Measurements from ENCODE around the gene NEK7.
A peak's percentile ranks its signal among the peaks of the same experiment; 100 is the strongest.
"Not testable (repeated sequence)": the region's sequence is repeated elsewhere in the genome, so short reads cannot be mapped to it uniquely, and the experiment has no call there.

NEK7 gene

DNA sequence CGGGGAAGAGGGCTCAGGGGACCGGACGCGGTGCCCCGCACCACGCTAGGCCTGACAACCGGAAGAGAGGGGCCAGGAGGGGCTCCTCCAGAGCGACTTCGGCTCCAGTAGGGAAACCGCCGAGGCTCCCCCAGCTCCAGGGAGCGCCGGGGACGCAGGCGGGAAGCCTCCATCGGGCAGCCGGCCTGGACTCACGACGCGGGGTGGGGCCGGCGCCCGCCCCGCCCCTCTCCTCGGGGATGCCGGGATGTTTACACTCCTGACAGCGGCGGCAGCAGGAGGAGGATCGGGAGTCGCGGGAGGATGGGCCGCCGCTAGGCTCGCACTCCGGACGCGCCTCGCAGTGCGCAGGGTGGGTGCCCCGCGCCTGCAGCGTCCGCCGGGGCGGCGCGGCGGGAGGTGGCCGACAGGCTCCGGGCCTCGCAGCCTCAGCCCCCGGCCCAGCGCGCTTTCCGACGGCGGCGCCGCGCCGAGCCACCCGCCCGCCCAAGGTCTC, at the start of gene NEK7:
Gene NEK7, plus strand, starts transcription at position 254 of the 496 bp plus-strand sequence. CDS start 75,583 bp downstream, outside the sequence.
- peak; percentile 78 for DNase-seq

GRCh38 chr1:198107091-198107501, 49.7 kb upstream of the NEK7 start:
- no peak for DNase-seq

DNA sequence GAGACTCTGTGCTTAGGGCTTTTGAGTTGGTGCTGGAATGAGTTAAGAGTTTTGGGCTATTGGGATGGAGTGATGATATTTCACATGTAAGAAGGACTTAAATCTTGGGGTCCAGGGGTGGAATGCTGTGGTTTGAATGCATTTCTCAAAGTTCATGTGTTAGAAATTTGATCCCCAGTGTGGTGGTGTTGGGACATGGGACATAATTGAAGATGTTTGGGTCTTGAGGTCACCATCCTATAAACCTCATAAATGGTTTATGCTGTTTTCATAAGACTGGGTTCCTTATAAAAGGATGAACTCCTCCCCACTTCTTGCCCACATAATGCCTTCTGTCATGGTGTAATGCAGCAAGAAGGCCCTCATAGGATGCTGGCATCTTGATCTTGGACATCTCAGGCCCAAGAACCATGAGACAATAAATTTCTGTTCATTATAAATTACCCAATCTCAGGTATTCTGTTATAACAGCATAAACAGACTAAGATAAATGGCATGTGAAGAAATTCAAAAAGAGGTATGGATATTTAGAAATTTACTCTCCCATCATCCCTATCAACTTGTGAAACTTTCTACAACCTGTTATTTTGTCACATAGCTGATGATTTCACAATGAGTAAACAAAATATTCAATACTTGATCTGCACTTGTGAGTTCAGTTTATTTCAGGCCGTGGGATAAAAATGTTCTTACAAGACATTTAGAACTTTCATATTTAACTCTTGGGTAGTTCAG, 48.0 kb upstream of the NEK7 start:
- DNase-seq: no peak

DNA sequence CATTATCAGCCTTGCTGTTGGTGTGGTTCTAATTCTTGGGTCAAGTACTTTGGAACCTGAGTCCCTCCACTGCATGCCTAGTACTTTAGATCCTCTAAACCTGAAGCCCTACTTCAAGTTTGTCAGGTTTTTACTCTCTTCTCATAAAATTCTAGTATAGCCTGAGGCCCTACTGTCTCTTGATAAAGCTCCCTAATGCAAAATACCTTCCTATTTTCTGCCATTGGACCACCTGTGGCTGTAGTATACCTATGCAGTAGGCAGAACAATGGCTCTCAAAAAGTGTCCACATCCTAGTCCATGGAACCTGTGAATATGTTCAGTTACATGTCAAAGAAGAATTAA, 47.5 kb upstream of the NEK7 start:
- no peak for DNase-seq

GRCh38 chr1:198113342-198113750, 43.5 kb upstream of the NEK7 start:
- no peak for DNase-seq

GRCh38 chr1:198116069-198116468, 40.7 kb upstream of the NEK7 start:
- DNase-seq: no peak

DNA sequence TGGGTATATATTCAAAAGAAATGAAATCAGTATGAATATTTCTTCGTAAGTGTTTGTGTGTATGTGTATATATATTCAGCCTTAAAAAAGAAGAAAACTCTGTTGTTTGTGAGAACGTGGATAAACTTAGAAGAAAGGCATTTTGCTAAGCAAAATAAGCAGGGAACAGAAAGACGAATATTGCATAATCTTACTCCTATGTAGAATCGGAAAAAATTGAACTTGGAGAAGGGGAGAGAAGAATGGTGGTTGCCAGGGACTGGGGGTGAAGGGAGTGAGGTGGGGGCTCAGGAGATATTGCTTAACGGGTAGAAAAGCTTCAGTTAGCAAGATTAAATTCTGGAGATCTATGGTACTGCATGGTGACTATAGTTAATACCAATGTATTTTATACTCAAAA, 40.3 kb upstream of the NEK7 start:
- DNase-seq: no peak

GRCh38 chr1:198117267-198117666, 39.5 kb upstream of the NEK7 start:
- no peak for DNase-seq

GRCh38 chr1:198118134-198118533, 38.7 kb upstream of the NEK7 start:
- no peak for DNase-seq

- no peak for DNase-seq
Measured at GRCh38 chr1:198119906-198120305, 36.9 kb upstream of the NEK7 start.

DNA sequence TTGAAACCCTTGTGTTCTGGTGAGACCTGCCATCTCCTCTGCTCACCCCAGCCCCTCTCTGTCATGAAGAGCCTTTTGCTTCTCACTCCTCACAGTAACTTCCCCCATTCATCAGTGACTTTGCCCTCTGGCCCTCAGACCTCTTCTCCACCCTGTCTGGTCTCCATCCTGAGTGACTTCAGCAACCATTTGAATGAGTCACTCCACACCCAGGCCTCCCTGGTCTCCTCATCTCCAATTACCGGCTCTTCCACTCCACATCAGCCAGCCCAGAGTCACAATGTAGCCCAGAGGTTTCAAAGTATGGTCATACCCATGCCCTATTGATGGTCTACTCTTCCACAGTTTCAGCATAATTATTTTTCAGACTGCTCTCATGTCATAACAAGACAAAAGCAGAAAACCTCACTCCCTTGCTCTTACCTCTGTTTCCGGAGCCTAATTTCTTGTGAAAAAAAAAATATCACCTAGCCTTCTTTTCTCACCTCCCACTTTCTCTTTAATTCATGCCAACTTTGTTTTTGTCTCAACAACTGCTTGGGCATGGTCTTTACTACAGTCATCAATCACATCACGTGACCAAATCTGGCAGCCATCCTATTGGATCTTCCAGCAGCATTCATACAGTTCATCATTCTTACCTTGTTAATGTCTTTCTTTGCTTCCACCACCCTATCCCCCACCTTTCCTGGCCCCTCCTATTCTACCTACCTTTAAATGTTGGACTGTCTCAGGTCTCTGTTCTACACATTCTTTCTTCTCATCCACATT, 35.6 kb upstream of the NEK7 start:
- no peak for DNase-seq

DNA sequence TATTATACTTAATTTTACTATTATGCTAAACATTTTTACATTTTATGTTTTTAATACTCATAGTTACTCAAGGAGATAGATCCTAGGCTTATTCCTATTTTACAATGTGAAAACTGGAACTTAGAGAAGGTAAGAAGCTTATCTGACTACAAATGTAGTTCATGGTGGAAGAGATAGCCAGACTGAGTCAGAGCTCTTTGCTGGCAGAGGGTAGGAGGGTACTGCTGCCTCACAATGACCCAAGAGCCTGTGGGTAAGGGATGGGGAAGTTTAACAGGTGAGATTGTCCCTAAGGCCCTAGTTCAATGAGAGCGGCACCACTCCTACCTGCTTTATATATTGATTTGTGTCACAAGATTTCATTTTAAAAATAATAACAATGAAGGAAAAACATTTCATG, 34.1 kb upstream of the NEK7 start:
- DNase-seq: no peak

GRCh38 chr1:198123133-198123532, 33.7 kb upstream of the NEK7 start:
- no peak for DNase-seq

GRCh38 chr1:198124673-198125072, 32.1 kb upstream of the NEK7 start:
- DNase-seq: no peak

GRCh38 chr1:198125995-198126735, 30.6 kb upstream of the NEK7 start:
- no peak for DNase-seq

GRCh38 chr1:198128533-198128932, 28.3 kb upstream of the NEK7 start:
- DNase-seq: no peak

DNA sequence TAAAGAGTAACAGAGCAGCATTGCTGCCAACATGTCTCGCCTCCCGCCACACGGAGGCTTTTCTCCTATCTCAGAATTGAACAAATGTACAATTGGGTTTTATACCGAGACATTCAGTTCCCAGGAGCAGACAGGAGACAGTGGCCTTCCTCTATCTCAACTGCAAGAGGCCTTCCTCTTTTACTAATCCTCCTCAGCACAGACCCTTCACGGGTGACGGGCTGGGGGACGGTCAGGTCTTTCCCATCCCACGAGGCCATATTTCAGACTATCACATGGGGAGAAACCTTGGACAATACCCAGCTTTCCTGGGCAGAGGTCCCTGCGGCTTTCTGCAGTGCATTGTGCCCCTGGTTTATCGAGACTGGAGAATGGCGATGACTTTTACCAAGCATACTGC, 26.7 kb upstream of the NEK7 start:
- not testable (repeated sequence) for DNase-seq

- no peak for DNase-seq
Measured at GRCh38 chr1:198132060-198132781, 24.6 kb upstream of the NEK7 start.

DNA sequence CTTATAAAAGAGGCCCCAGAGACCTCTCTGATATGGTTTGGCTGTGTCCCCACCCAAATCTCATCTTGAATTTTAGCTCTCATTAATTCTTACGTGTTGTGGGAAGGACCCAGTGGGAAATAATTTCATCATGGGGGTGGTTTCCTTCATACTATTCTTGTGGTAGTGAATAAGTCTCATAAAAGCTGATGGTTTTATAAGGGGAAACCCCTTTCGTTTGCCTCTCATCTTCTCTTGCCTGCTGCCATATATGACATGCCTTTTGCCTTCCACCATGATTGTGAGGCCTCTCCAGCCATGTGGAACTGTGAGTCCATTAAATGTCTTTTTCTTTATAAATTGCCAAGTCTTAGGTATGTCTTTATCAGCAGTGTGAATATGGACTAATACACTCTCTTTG, 22.5 kb upstream of the NEK7 start:
- no peak for DNase-seq

- no peak for DNase-seq
Measured at GRCh38 chr1:198135366-198135765, 21.4 kb upstream of the NEK7 start.

DNA sequence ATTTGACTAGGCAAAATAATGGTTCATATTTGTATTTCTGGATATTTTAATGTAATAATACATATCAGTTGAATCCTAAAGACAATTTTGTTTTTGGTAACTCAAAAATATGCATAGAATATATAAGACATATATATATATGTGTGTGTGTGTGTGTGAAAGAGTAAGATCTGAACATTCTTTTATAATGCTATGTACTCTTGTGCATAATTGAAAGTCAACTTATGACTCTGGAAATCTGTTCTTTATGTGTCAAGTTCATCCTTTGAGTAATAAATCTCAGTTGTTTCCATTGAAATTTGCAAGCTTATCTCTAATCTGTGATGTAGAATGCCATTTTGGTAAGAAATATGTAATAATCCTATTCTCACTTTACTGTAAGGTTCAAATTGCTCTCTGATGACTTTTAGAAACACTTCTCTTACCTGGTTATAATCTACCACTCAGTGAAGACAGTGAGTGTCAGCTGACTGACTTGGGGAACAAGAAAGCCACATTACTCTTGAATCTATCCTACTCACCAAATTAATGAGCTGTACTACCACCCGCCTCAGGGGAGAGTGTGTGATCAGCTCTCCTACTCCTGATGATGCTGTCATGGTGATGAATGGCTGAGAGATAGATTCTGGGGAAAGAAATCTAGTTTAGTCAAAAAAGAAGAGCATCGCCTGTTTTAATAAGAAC, 15.0 kb upstream of the NEK7 start:
- DNase-seq: no peak

- no peak for DNase-seq
Measured at GRCh38 chr1:198143797-198144196, 13.0 kb upstream of the NEK7 start.
